OCI-LY7 (cell line): Measurements from ENCODE around the gene KXD1. TPM values are rescaled to one million over a fixed set of nuclear protein-coding genes. Genes with fewer than 3 reads are reported as not detected.

ENCODE experiments used
- BruUV-seq: library from RNA; stranded (reverse); fragments of 400-500 nt; replicated peaks from 2 replicates; lab custom pipeline; 2021; lab: Mats Ljungman, UMichigan
- CTCF ChIA-PET: fragments of 300-600 bp; sonication (Branson Sonifier 250); formaldehyde crosslinking; loops from one replicate; lab custom pipeline; 2022; ENCODE audit warnings: antibody characterized with exemption; ENCODE audit not compliant: unreplicated experiment; lab: Charles Lee
- POLR2A ChIA-PET: fragments of 300-600 bp; sonication (Branson Sonifier 250); formaldehyde crosslinking; loops from one replicate; lab custom pipeline; 2022; ENCODE audit warnings: antibody characterized with exemption; lab: Charles Lee
- DNase-seq: peaks from one replicate; pipeline ENCODE4 v3.0.0-alpha.2; 2015; ENCODE audit warnings: low spot score
- H2AFZ ChIP-seq: fragments of 200-600 bp; sonication (generic), shearing (Covaris generic); 2 replicates; pipeline ENCODE4 v1.6.1; 2014; ENCODE audit warnings: mild to moderate bottlenecking, antibody characterized with exemption, low read length, moderate library complexity
- H3K27ac ChIP-seq: fragments of 200-600 bp; sonication (generic); 2 replicates; pipeline ENCODE4 v1.5.1; 2014; ENCODE audit warnings: mixed run types, low read depth, mild to moderate bottlenecking, moderate library complexity, low read length, inconsistent platforms; ENCODE audit not compliant: poor library complexity, severe bottlenecking
- H3K36me3 ChIP-seq: fragments of 200-600 bp; sonication (generic); 2 replicates; pipeline ENCODE4 v1.6.1; 2014; ENCODE audit warnings: mild to moderate bottlenecking, antibody characterized with exemption, low read length, moderate library complexity, mixed read lengths; ENCODE audit not compliant: insufficient read depth
- H3K4me1 ChIP-seq: fragments of 200-600 bp; sonication (generic); 2 replicates; pipeline ENCODE4 v1.5.1; 2014; ENCODE audit warnings: mild to moderate bottlenecking, low read length; ENCODE audit not compliant: insufficient read depth, poor library complexity, severe bottlenecking
- H3K4me2 ChIP-seq: fragments of 200-600 bp; sonication (generic); 2 replicates; pipeline ENCODE4 v1.6.1; 2014; ENCODE audit warnings: mild to moderate bottlenecking, low read length
- H3K4me3 ChIP-seq: fragments of 200-600 bp; sonication (generic); 2 replicates; pipeline ENCODE4 v1.5.1; 2014; ENCODE audit warnings: mild to moderate bottlenecking, low read depth, low read length; ENCODE audit not compliant: poor library complexity, severe bottlenecking
- H3K79me2 ChIP-seq: fragments of 200-600 bp; sonication (generic); 2 replicates; pipeline ENCODE4 v1.6.1; 2016; ENCODE audit warnings: low read depth, mild to moderate bottlenecking, low read length, moderate library complexity, mixed read lengths; ENCODE audit not compliant: insufficient read depth
- H3K9me2 ChIP-seq: fragments of 200-600 bp; sonication (generic); 2 replicates; pipeline ENCODE4 v1.6.1; 2016; ENCODE audit warnings: mild to moderate bottlenecking, low read length, mixed read lengths; ENCODE audit not compliant: insufficient read depth
- H3K9me3 ChIP-seq: fragments of 200-600 bp; sonication (generic); 2 replicates; pipeline ENCODE4 v1.6.1; 2014; ENCODE audit warnings: mild to moderate bottlenecking, mixed run types, low read length, mixed read lengths
- H4K20me1 ChIP-seq: fragments of 200-600 bp; sonication (generic); 2 replicates; pipeline ENCODE4 v1.6.1; 2014; ENCODE audit warnings: mild to moderate bottlenecking, antibody characterized with exemption, low read length, moderate library complexity, mixed read lengths; ENCODE audit not compliant: insufficient read depth
- CTCF ChIP-seq: fragments of 200-600 bp; sonication (generic); conservative IDR thresholded peaks from 2 replicates; pipeline ENCODE4 v1.5.1; 2014; ENCODE audit warnings: mild to moderate bottlenecking, antibody characterized with exemption, low read length, moderate library complexity, mixed read lengths
- EZH2phosphoT487 ChIP-seq: fragments of 200-600 bp; sonication (generic); IDR thresholded peaks from 2 replicates; pipeline ENCODE4 v1.6.1; 2018; ENCODE audit warnings: low read depth, borderline replicate concordance, mild to moderate bottlenecking, mixed run types, antibody characterized with exemption, low read length, moderate library complexity, mixed read lengths
- intact Hi-C: fragments of 100-400 bp; cut with micrococcal nuclease; formaldehyde crosslinking; loops from one replicate; pipeline ENCODE4 v1.10.0; 2022; ENCODE audit not compliant: unreplicated experiment
- total RNA-seq, 2 experiments: library from RNA; depleted of rRNA in 1 of 2; stranded (reverse); fragments of >200 nt in 1 of 2; shearing (Covaris generic) in 1 of 2; gene quantifications; 2 replicates each; pipeline ENCODE4 v1.2.3, GENCODE V29; 2014 to 2022

Gene KXD1
- total RNA-seq, 2 experiments from 2014 or later = 96.7 to 99.8 TPM

DNA sequence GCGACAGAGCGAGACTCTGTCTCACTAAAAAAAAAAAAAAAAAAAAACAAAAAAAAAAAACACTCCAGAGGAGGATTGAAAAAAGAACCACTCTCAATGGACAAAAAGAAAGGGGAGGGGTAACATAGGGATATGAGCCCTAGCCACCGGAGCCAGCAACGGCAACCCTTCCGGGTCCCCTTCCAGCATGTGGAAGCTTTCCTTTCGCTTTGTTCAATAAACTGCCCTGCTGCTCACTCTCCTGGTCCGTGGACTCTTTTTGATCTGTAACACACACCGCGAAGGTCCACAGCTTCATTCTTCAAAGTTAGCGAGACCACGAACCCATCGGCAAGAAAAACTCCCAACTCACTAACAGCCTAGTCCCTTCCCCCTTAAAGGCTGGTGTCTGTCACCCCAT is 29.9 kb downstream of the KXD1 start:
- Histone ChIP-seq H3K27ac (peak overlapping the region; percentile 70), H3K4me3 (peak overlapping the region; percentile 68)

DNA sequence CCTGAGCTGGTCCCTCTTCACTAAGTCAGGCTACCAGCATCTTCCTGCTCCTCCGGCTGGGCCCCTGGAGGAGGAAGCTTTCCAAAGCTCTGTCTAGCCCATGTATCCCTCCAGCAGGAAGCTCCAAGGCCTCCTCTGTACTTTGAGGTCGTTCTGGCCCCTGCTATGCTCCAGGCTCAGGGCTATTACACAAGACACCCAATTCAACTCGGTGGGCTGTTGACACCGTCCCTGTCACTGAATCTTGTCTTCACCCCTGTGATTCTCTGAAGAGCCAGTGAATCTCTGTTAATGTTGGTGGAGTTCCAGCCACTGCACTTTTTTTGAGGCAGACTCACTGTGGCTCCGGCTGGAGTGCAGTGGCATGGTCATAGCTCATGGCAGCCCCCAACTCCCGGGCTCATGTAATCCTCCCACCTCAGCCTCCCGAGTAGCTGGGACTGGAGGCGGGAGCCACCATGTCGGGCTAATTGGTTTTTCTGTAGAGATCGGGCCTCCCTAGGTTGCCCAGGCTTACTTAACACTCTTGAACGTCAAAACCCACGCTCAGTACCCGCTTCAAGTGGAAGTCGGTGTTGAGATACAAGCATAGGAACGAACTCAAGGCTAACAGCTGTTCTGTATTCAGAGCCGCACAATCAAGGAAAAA is 30.4 kb downstream of the KXD1 start:
- H2AFZ ChIP-seq = peak overlapping the region; percentile 80; the same call in 1 of the 2 replicates
- intact Hi-C loops = loop anchor here (2.0 to 5.0 kb wide), 5 partner anchors 45 to 244 kb away; partner anchors contain the start of genes FKBP8, KLHL26 and UPF1
- H3K79me2 ChIP-seq = peaks cover 10% of the 10 kb centered on the region
- no peak for TF ChIP-seq CTCF
- TF ChIP-seq EZH2phosphoT487 = no peak
- H3K27ac ChIP-seq = peak overlapping the region; percentile 70
- H3K4me3 ChIP-seq = peak overlapping the region; percentile 68
- no peaks in the 10 kb centered on the region for H3K9me3 ChIP-seq
- peaks cover 17% of the 10 kb centered on the region; the same call in 1 of the 2 replicates for H3K36me3 ChIP-seq
- no peak for DNase-seq
- peak overlapping the region; percentile 68 for H3K4me2 ChIP-seq
- TSS peak; percentile 86 for BruUV-seq
- ChIA-PET CTCF (interaction anchor here (0.5 to 1.1 kb wide), 3 partner anchors 66 to 164 kb away, joined by 4 to 12 read pairs (median 8); no protein-coding TSS in a partner anchor), POLR2A (interaction anchor here (0.5 to 4.9 kb wide), 5 partner anchors 16 to 122 kb away, joined by 3 to 23 read pairs (median 10); partner anchors contain the start of genes KXD1 and UBA52)
- H3K4me1 ChIP-seq = peaks cover 44% of the 10 kb centered on the region
- no peaks in the 10 kb centered on the region for H3K9me2 ChIP-seq
- no peaks in the 10 kb centered on the region for H4K20me1 ChIP-seq

More for the DNA sequence above, 29.9 kb downstream of the KXD1 start:
- no peaks in the 10 kb centered on the region for H4K20me1 ChIP-seq
- H3K4me1 ChIP-seq = peaks cover 41% of the 10 kb centered on the region
- peaks cover 17% of the 10 kb centered on the region; the same call in 1 of the 2 replicates for H3K36me3 ChIP-seq
- CTCF ChIA-PET = interaction anchor here (0.5 kb wide), 1 partner anchor 114 kb away, joined by 8 read pairs; no protein-coding TSS in a partner anchor
- H3K9me3 ChIP-seq = no peaks in the 10 kb centered on the region
- POLR2A ChIA-PET = interaction anchor here (0.5 to 4.9 kb wide), 5 partner anchors 15 to 123 kb away, joined by 3 to 23 read pairs (median 10); partner anchors contain the start of genes KXD1 and UBA52
- intact Hi-C loops = loop anchor here (5.0 kb wide), 2 partner anchors 115 to 245 kb away; partner anchors contain the start of gene UPF1
- BruUV-seq = no TSS peak
- DNase-seq = no peak
- TF ChIP-seq EZH2phosphoT487 (no peak), CTCF (no peak)
- no peaks in the 10 kb centered on the region for H3K9me2 ChIP-seq
- H2AFZ ChIP-seq = peak overlapping the region; percentile 80; the same call in 1 of the 2 replicates
- peaks cover 10% of the 10 kb centered on the region for H3K79me2 ChIP-seq
- H3K4me2 ChIP-seq = peak overlapping the region; percentile 68
